ENCODE results near the gene KRT36.

Gene KRT36

GRCh38 chr17:41475421-41475820, 14.3 kb downstream of the KRT36 start:
- DNase-seq = no peak

- no peak for DNase-seq
Observed at GRCh38 chr17:41474863-41475262, 14.8 kb downstream of the KRT36 start.

- DNase-seq = no peak
Observed at GRCh38 chr17:41468346-41468745, 21.4 kb downstream of the KRT36 start.

- no peak for DNase-seq
Observed at GRCh38 chr17:41467561-41467960, 22.1 kb downstream of the KRT36 start.

- no peak for DNase-seq
Observed at GRCh38 chr17:41466988-41467387, 22.7 kb downstream of the KRT36 start, which contains the start of gene KRT32. Gene KRT32 (minus strand): TSS chr17:41467386. CDS start chr17:41467325, 61 bp downstream.

- peak; percentile 86 for DNase-seq
Observed at GRCh38 chr17:41464682-41465081, 25.0 kb downstream of the KRT36 start.

GRCh38 chr17:41464173-41464572, 25.5 kb downstream of the KRT36 start:
- DNase-seq = no peak

- DNase-seq = no peak
Observed at GRCh38 chr17:41463746-41464145, 26.0 kb downstream of the KRT36 start.

- no peak for DNase-seq
Observed at GRCh38 chr17:41462705-41463104, 27.0 kb downstream of the KRT36 start.

- DNase-seq = no peak
Observed at GRCh38 chr17:41457676-41458075, 32.0 kb downstream of the KRT36 start.

- DNase-seq = peak; percentile 11
Observed at GRCh38 chr17:41456204-41456603, 33.5 kb downstream of the KRT36 start.

GRCh38 chr17:41455236-41455635, 34.5 kb downstream of the KRT36 start:
- no peak for DNase-seq

- no peak for DNase-seq
Observed at GRCh38 chr17:41453066-41453465, 36.6 kb downstream of the KRT36 start.

- no peak for DNase-seq
Observed at GRCh38 chr17:41452281-41452680, 37.4 kb downstream of the KRT36 start.

GRCh38 chr17:41451154-41451728, 38.5 kb downstream of the KRT36 start:
- peak; percentile 68 for DNase-seq

- no peak for DNase-seq
Observed at GRCh38 chr17:41449008-41449407, 40.7 kb downstream of the KRT36 start.

- no peak for DNase-seq
Observed at GRCh38 chr17:41448506-41448905, 41.2 kb downstream of the KRT36 start.

GRCh38 chr17:41446806-41447205, 42.9 kb downstream of the KRT36 start:
- DNase-seq = peak; percentile 61

- DNase-seq = no peak
Observed at GRCh38 chr17:41444640-41445039, 45.1 kb downstream of the KRT36 start.

GRCh38 chr17:41444186-41444585, 45.5 kb downstream of the KRT36 start:
- DNase-seq = peak; percentile 11

GRCh38 chr17:41442739-41443138, 47.0 kb downstream of the KRT36 start:
- peak; percentile 58 for DNase-seq

- no peak for DNase-seq
Observed at GRCh38 chr17:41440531-41441033, 49.1 kb downstream of the KRT36 start, which contains the start of gene KRT38. Gene KRT38 (minus strand): TSS chr17:41440983. CDS start chr17:41440921, 62 bp downstream.

- no peak for DNase-seq
Observed at GRCh38 chr17:41439375-41439774, 50.3 kb downstream of the KRT36 start.

- no peak for DNase-seq
Observed at GRCh38 chr17:41437769-41438168, 51.9 kb downstream of the KRT36 start.

- no peak for DNase-seq
Observed at GRCh38 chr17:41437254-41437653, 52.5 kb downstream of the KRT36 start.

Measured in fibroblast of upper back skin (primary cell).